Erythroblast (primary cell): Measurements from ENCODE around the gene DACH1.

ENCODE experiments used
- DNase-seq, 2 experiments: peaks; one replicate each; lab custom pipeline; 2025; lab: John Stamatoyannopoulos, UW
- GATA1 ChIP-seq: IDR thresholded peaks from 2 replicates; pipeline ENCODE4 v1.6.1; 2011; ENCODE audit warnings: low read depth, mild to moderate bottlenecking, control low read depth, low read length, moderate library complexity
- POLR2A ChIP-seq: IDR thresholded peaks from 2 replicates; pipeline ENCODE4 v1.6.1; 2011; ENCODE audit warnings: mild to moderate bottlenecking, low read length

DACH1 gene

DNA sequence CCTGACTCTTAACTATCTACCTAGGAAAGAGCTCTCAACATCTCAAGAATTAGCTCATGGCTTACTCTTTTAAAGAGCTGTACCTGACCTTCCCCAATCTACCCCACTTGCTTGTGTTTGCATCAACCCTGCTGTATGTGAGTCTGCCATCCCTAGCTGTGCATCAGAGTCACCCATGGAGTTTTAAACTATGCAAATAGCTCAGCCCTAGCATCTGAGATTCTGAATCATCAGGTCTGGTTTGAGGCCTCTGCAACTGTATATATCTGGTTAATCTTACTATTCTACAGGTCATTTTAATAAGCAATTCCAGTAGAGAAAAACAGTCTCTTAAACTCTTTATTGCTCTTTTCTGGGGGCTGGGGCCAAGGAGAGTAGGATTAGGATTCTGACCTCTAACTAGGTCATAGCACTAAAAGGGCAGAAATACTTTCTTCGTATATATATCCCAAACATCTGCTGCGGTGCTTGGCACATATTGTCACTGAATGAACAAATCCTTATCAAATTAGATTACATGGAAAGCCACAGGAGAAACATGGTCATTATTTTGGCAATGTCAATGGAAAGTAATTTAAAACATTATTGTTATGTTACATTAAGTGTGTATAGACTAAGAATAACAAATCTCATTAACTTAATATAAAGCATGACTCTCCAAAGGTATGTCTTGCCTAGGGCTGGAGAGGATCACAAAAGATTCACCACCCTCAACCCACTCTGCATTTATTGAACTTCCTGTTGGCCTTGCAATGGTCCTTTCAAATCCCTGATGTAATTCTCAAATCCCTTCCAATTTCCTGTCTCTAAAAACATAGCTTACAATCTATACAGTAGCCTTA is 232.2 kb downstream of the DACH1 start:
- TF ChIP-seq GATA1, result no peak
- no peak for TF ChIP-seq POLR2A
- no peak for DNase-seq

- TF ChIP-seq POLR2A (no peak), GATA1 (no peak)
- DNase-seq, result no peak
These were observed 232.8 kb downstream of the DACH1 start for GRCh38 chr13:71634182-71634581.

GRCh38 chr13:71632721-71633120 is 234.3 kb downstream of the DACH1 start:
- DNase-seq, result no peak
- TF ChIP-seq POLR2A (no peak), GATA1 (no peak)

- DNase-seq, result no peak
- no peak for TF ChIP-seq POLR2A
- TF ChIP-seq GATA1, result no peak
These were observed 234.8 kb downstream of the DACH1 start for GRCh38 chr13:71632206-71632605.

DNA sequence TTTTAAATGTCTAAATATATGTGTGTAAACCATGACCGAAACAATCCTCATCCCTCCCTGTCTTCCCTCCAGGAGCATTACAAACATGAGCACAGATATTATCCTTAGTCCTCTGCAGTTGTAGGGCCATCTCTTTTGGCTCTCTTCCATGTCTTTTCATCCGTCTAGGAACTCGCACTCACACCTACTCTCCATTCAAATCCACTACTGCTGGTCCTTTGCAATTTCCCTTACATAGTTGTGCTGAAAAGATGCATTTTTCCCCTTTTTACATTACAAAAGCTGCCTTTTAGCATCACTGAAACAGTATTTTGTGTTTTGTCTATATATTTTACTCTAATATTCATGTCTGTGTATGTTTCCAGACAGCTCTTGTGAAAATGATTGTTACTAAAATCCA is 237.8 kb downstream of the DACH1 start:
- no peak for DNase-seq
- TF ChIP-seq GATA1, result no peak
- TF ChIP-seq POLR2A, result no peak

DNA sequence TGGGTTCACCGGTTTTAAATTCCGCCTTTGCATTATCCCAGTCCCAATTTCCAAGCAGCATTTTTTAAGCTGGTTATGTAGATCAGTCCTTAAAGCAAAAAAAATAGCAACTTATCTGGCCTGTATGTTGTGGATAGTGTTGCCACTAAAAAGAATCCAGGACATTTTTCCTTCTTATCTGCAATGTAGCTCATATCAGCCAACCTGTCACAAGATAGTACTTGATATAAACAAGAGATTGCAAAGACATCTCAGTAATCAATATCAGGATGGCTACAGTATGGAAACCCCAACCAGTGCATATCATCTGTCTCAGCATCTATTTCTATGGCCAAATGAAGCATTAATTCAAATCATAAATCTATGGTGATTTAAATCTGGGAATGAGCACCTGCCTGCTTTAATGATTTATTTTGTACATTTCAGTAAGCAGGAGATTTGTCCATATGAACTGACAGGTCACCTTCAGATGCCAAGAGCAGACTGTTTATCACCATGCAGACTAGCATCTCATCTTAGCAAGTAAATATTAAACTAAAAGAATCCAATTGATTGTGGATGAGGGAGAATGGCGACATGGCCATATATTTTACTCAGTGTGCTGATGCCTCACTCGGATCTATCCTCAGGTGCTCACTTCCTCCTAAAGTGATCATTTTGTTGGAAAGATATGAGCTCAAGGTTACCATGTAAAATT is 240.4 kb downstream of the DACH1 start:
- DNase-seq, result no peak
- no peak for TF ChIP-seq POLR2A
- TF ChIP-seq GATA1, result no peak

DNA sequence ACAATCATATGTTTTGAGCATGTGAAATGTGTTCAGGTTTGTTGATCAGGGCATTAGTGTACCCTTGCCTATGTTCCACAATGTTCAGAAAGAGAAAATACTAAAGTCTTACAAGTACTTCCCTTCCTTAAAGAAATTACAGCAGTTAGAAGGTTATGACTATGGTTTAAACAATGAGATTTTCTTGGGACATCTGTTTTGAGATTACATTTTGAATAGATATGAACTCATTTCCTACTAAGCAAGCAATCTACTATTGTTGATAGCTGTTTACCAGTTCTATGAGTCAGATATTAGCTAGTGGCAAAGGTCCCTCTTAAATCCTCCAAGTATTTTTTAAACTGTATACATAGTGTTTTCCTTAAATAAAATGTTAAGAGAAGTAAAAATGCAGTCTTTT is 241.3 kb downstream of the DACH1 start:
- DNase-seq, result no peak
- TF ChIP-seq POLR2A, result no peak
- TF ChIP-seq GATA1, result no peak

DNA sequence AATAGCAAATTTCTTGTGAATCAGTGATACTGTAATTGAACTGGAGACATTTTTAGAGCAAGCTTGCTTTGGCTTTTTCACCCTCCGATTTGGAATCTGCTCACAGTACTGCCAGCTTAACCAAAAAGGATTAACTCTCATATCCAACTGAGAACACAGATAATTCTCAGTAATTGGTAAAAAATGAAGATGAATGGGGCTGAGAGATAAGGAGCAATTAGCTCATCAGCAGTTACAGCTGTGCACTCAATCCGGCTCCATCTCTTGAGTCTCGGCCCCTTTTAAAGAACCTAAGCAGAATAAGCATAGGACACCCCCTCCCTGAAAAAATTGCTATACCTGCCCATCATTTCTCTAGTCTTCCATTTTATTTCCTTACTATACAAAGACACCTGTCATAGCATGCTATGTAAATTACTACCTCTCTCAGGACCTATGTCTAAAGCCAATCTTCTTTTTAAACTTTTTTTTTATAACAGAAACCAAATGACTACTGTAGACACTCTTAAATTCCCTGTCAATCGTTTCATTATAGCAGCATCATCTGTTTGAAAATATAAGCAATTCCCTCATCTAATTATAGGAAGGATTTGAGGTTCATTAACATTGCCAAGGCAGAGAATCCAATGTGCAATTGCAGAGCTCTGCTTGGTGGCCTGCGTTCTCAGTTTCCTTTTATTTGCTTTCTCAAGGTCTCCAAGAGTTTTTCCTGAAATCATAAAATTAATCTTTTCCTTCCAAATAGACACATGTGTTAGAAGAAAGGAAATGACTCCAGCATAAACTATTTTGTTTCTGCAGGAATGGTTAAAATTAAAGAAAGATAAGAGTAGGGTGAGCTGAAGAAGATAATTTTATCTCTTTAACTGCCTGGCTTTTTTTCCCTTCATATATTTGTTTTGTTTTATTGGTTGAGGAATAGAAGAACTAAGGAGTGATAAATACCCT is 242.1 kb downstream of the DACH1 start:
- no peak for TF ChIP-seq POLR2A
- no peak for TF ChIP-seq GATA1

DNA sequence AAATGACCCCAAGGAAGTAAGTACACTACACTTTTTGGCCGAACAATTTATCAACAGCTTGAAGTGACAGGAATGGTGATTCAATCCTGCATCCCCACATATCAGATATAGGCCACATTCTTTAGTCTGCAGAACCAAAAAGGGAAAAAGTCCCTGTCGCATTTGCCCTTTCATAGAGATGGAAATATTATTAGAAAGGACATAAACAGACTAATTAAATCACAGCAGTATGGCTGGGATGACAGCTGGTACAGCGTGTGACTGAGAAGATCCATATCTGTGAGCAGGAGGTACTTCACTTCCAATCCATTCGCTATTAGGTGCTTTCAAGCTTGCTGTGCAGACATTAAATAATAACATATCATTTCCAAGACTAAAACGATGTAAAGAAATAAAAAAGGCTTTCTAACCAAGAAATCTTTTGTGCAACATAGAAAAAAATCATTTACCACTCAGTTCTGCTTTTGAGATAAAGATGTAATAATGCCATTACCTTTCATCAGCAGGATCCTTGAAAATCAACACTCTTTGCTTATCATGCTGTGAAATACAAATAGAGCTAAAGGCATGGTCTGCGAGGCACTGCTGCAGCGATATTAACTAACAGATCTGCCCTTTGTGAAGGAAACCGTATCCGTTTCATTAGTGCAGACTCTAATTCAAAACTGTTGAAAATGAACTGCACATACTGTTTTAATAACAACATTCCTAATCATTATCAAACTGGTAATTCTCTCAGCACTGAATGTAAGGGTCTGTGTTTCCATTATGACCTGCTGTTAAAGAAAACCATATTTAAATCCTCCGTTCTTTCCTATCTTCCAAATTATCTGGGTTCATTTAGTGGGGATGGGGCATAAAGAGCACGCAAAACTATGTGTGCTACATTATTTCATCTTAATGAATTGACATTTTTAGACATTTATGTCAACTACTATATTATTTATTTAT is 245.6 kb downstream of the DACH1 start:
- DNase-seq, result no peak
- TF ChIP-seq POLR2A (no peak), GATA1 (no peak)

More for the DNA sequence above, 242.1 kb downstream of the DACH1 start:
- DNase-seq, result peak; percentile 21 to 70

DNA sequence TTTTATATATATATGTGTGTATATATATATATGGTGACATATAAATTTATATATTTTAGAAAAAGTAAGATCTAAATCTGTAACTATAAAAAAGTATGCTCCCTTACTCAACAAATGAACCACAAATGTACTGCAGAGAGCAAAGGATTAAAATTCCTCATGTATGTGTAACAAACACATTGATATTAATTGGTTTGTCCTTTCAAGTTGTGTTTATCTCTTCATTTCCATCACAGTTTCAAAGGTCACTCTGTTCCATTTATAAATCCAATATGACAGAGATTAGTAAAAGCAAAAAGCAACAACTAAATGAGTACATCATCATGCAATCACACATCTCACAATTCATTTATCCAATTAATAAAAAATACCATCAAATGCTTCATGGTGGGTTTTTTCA is 247.9 kb downstream of the DACH1 start:
- TF ChIP-seq GATA1 (no peak), POLR2A (no peak)
- no peak for DNase-seq

GRCh38 chr13:71618159-71618558 is 248.8 kb downstream of the DACH1 start:
- DNase-seq, result no peak
- TF ChIP-seq POLR2A (no peak), GATA1 (no peak)

DNA sequence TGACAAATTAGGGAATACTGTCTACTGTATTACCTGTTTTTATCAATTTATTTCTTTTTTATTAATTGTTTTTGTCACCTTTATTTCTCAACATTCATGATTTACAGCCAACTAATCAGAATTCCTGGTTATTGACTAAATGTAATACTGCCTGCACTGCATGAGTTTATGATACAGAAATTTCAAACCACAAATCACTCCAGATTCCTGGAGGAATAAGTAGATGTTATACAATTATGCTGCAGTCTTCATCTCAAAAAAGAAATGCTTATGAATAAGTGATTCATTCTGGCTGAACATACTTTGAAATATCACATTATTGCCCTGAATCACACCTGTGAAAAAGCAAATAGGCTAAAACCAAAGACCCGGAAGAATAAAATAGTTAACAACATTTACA is 249.7 kb downstream of the DACH1 start:
- no peak for DNase-seq
- TF ChIP-seq POLR2A (no peak), GATA1 (no peak)
